Thoracic aorta (tissue), 2 donors: Measurements from ENCODE around the gene MLYCD. TPM values are rescaled to one million over a fixed set of nuclear protein-coding genes. Genes with fewer than 3 reads are reported as not detected.

Experiments
- ATAC-seq: fragments of 150-250 bp; one replicate; pipeline ENCODE4 v1.8.0; 2017; ENCODE audit warnings: low read depth; ENCODE audit not compliant: insufficient number of reproducible peaks, low FRiP score
- DNase-seq: peaks from one replicate; pipeline ENCODE4 v3.0.0-alpha.2; 2020; ENCODE audit warnings: low spot score
- H3K27ac ChIP-seq, 2 donors: fragments of 200-600 bp; sonication (generic); 1 replicate in 1 of 2; 2 replicates in 1 of 2; pipeline ENCODE4 v1.5.1; 2016; ENCODE audit warnings: mild to moderate bottlenecking in 2 of 2, moderate library complexity in 2 of 2
- H3K27me3 ChIP-seq: fragments of 200-600 bp; sonication (generic); replicated peaks from 2 replicates; pipeline ENCODE4 v1.6.0; 2016; ENCODE audit warnings: mild to moderate bottlenecking; ENCODE audit not compliant: insufficient read depth
- H3K36me3 ChIP-seq: fragments of 200-600 bp; sonication (generic); one replicate; pipeline ENCODE4 v1.5.1; 2016
- H3K4me1 ChIP-seq, 2 donors: fragments of 200-600 bp; sonication (generic); 1 replicate in 1 of 2; 2 replicates in 1 of 2; pipeline versions ENCODE4 v1.5.1 to v1.6.0; 2016; ENCODE audit warnings: low read depth in 2 of 2, mild to moderate bottlenecking in 1 of 2; ENCODE audit not compliant: control insufficient read depth in 1 of 2
- H3K4me3 ChIP-seq: fragments of 200-600 bp; sonication (generic); 2 replicates; pipeline ENCODE4 v1.5.1; 2016; ENCODE audit warnings: mild to moderate bottlenecking
- H3K9me3 ChIP-seq: fragments of 200-600 bp; sonication (generic); 2 replicates; pipeline ENCODE4 v1.5.1; 2016
- total RNA-seq, 2 donors: library from RNA; depleted of rRNA; stranded (reverse); fragments of >200 nt; gene quantifications; one replicate each; pipeline versions ENCODE4 v1.1.0 to v1.2.3, GENCODE V29; 2016
- TF ChIP-seq, protein P1 (sequence below): fragments of 200-600 bp; sonication (generic); IDR thresholded peaks from one replicate; pipeline ENCODE4 v1.5.1; 2019; ENCODE audit warnings: antibody characterized with exemption

Gene MLYCD
- total RNA-seq, 2 donors from 2014 or later, result 14.1 to 23.6 TPM

DNA sequence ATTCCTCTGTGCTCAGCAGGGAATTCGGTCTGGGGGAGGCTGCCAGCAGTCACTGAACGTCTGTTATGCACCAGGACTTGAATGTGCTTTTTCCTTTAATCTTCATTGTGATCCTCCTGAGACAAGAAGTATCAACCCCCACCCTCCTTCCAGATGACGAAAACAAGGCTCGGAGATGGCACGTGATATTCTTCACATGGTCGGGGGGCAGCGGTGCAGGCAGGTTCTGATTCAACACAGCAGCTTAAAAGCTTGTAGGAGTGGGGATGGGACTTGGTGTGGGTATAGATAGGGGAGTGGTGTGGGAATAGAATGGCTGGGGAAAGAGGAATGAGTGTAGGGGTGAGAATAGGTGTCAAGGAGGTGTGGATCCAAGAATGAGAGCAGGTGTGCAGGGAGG, 75.6 kb downstream of the MLYCD start:
- H3K9me3 ChIP-seq, result no peaks in the 10 kb centered on the region
- TF ChIP-seq, protein P1, sequence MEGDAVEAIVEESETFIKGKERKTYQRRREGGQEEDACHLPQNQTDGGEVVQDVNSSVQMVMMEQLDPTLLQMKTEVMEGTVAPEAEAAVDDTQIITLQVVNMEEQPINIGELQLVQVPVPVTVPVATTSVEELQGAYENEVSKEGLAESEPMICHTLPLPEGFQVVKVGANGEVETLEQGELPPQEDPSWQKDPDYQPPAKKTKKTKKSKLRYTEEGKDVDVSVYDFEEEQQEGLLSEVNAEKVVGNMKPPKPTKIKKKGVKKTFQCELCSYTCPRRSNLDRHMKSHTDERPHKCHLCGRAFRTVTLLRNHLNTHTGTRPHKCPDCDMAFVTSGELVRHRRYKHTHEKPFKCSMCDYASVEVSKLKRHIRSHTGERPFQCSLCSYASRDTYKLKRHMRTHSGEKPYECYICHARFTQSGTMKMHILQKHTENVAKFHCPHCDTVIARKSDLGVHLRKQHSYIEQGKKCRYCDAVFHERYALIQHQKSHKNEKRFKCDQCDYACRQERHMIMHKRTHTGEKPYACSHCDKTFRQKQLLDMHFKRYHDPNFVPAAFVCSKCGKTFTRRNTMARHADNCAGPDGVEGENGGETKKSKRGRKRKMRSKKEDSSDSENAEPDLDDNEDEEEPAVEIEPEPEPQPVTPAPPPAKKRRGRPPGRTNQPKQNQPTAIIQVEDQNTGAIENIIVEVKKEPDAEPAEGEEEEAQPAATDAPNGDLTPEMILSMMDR, result no peak
- H3K27ac ChIP-seq, result no peak overlapping the region
- no peak overlapping the region for H3K4me3 ChIP-seq
- ATAC-seq (no peak), DNase-seq (no peak)
- H3K36me3 ChIP-seq, result no peaks in the 10 kb centered on the region
- no peaks in the 10 kb centered on the region for H3K4me1 ChIP-seq
- no peaks in the 10 kb centered on the region for H3K27me3 ChIP-seq

DNA sequence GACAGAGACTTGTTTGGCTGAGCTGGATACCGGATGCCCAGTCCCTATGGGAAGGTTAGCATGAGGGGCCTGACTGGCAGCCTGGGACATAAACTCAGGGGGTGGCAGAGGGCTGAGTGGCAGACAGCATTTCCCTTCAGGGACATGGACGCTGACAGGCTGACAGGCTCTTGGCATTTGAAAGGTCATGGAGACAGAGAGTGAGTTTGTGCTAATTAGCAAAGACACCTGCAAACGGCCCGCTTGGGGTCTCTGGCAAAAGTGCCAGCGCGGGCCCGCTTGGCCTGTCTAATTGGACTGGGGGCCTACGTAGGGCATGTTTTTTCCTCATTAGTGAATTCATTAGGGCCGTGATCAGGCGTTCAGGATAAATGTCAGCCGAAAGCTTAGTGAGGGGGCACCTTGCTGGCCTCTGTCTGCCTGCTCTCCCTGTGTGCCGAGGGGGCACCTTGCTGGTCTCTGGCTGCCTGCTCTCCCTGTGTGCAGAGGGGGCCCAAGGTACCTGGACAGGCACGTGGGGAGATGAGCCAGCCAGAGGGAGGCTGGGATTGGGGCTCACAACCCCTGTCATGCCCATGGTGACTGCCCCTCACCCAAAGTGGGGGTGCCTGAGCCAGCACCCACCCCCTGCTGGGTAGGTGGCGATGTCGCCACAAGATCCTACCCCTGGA, 76.8 kb downstream of the MLYCD start:
- Histone ChIP-seq H3K36me3 (no peaks in the 10 kb centered on the region), H3K27ac (no peak overlapping the region), H3K4me1 (no peaks in the 10 kb centered on the region), H3K4me3 (no peak overlapping the region), H3K27me3 (no peaks in the 10 kb centered on the region), H3K9me3 (no peaks in the 10 kb centered on the region)
- no peak for DNase-seq
- ATAC-seq, result no peak
- TF ChIP-seq, protein P1, result no peak

Other genes with a start within 250 kb of the MLYCD start
- 10 to 100 TPM; 11.0 to 15.0 TPM for gene HSBP1, start 91.1 kb upstream of the MLYCD start, total RNA-seq
- gene OSGIN1, start 54.1 kb downstream of the MLYCD start, total RNA-seq, result 10 to 100 TPM in 1 of 2 donors, 1 to 10 TPM in 1; 3.7 to 16.2 TPM
- gene NECAB2, start 69.1 kb downstream of the MLYCD start, total RNA-seq, result not detected
- gene SLC38A8, start 143.7 kb downstream of the MLYCD start, total RNA-seq, result not detected
- gene MBTPS1, start 217.8 kb downstream of the MLYCD start, total RNA-seq, result 10 to 100 TPM; 91.9 to 98.2 TPM
- 10 to 100 TPM in 1 of 2 donors, 1 to 10 TPM in 1; 7.2 to 14.4 TPM for gene HSDL1, start 246.1 kb downstream of the MLYCD start, total RNA-seq
- gene DNAAF1, start 246.2 kb downstream of the MLYCD start, total RNA-seq, result not detected